Liver (tissue), 3 donors: ENCODE data around the gene ABCD3.

Source experiments
- CTCF ChIP-seq: fragments of 150-350 bp; IDR thresholded peaks from 2 replicates; pipeline ENCODE4 v1.5.1; 2017; ENCODE audit warnings: improper control_type of control experiment, low read depth, low read length; ENCODE audit not compliant: missing input control
- EGR1 ChIP-seq, 2 donors: IDR thresholded peaks; 2 replicates each; pipeline ENCODE4 v1.6.1; 2016 to 2018; ENCODE audit warnings: antibody characterized with exemption in 2 of 2, low read depth in 2 of 2
- FOXA2 ChIP-seq: IDR thresholded peaks from 2 replicates; pipeline ENCODE4 v1.6.1; 2016; ENCODE audit warnings: antibody characterized with exemption
- JUND ChIP-seq, 2 donors: IDR thresholded peaks; 2 replicates each; pipeline ENCODE4 v1.6.1; 2016; ENCODE audit warnings: antibody characterized with exemption in 2 of 2
- MAX ChIP-seq: IDR thresholded peaks from 2 replicates; pipeline ENCODE4 v1.6.1; 2016; ENCODE audit warnings: antibody characterized with exemption
- TAF1 ChIP-seq: conservative IDR thresholded peaks from 2 replicates; pipeline ENCODE4 v1.6.1; 2016; ENCODE audit warnings: antibody characterized with exemption, mild to moderate bottlenecking
- donor health status: healthy.
- donor health status: healthy.

- TF ChIP-seq CTCF, result no peak
- no peak for TF ChIP-seq TAF1
- peak; percentile 78 for TF ChIP-seq FOXA2
- peak; percentile 46 to 56 for TF ChIP-seq JUND (IDR thresholded peaks at IDR 0.05)
- no peak for TF ChIP-seq MAX
- TF ChIP-seq EGR1 (IDR thresholded peaks at IDR 0.05; ENCODE audit: low read depth in 2 of 2), result peak in 1 of 2 donors; percentile 6
These were observed 7.8 kb downstream of the ABCD3 start for GRCh38 chr1:94425821-94426484.
